ENCODE data around the gene FGF3.

The FGF3 gene

GRCh38 chr11:69843529-69843921 is 24.3 kb upstream of the FGF3 start:
- no peak for DNase-seq

GRCh38 chr11:69842746-69843528 is 23.7 kb upstream of the FGF3 start:
- DNase-seq, result no peak

DNA sequence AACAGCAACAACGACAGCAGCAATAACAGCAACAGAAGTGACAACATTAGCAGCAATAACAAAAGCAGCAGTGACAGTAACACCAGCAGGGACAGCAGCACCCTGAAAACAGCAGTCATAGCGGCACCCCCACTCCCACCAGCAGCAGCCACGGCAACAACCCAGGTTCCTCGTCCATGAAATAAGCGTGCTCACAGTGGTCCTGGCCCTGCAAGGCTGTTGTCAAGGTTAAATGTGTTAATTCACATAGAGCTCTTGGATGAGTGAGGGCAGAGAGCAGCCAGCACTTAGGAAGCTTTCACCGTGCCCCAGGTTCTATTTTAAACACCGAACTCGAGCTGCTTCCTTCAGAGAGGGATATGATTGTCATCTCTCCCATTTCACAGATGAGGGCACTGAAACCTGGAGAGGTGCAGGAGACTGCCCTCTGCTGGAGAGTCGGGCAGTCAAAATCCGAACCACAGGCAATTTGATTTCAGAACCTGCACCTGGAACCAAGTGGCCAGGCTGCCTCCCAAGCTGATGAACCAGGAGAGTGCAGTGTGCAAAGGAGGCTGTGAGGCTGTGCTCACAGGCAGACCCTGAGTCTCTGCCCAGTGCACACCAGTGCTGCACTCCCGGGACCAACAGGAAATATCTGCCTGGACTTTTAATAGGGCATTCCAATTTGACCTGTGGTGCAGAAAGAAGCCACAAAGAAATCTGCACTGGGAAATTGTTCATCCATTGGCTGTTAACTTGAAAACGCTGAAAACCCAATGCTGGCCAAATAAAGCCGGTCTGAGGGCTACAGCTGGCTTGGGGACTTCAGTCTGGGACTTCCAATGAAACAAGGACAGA is 22.9 kb upstream of the FGF3 start:
- DNase-seq, result no peak

DNA sequence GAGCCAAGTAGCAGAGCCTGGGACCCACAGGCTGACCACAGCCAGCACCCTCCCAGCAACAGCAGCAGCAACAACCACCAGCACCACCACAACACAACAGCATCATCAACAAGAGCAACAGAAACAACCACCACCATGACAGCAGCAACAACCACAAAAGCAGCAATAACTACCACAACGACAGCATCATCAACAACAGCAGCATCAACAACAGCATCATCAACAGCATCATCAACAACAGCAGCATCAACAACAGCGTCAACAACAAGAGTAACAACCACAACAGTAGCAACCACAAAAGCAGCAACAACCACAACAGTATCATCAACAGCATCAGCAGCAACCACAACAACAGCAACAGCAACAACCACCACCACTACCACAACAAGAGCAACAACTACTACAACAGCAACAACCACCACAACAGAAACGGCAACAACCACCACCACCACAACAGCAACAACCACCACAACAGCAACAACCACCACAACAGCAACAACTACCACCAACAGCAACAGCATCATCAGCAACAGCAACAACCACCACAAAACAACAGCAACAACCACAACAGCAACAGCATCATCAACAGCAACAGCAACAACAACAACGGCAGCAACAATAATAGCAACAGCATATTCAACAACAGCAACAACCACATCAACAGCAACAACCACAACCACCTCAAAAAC is 22.1 kb upstream of the FGF3 start:
- no peak for DNase-seq

- no peak for DNase-seq
These were observed 21.4 kb upstream of the FGF3 start for GRCh38 chr11:69840371-69841169.

DNA sequence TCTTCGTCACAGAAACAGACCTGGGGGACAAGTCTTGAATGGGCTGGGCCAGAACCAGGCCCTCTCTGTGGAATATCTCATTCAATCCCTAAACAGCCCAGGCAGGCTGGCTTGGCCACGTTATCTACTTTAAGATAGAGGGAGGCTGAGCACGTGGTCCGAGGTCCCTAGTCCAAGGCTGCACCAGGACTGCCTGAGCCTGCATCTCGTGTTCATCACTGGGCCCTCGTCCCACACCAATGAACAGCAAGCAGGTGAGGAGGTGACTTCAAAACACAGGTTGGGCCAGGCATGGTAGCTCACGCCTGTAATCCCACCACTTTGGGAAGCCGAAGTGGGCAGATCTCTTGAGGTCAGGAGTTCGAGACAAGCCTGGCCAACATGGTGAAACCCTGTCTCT is 20.3 kb upstream of the FGF3 start:
- no peak for DNase-seq

GRCh38 chr11:69837791-69838190 is 18.6 kb upstream of the FGF3 start:
- DNase-seq, result no peak

GRCh38 chr11:69836401-69836800 is 17.2 kb upstream of the FGF3 start:
- no peak for DNase-seq

- DNase-seq, result no peak
These were observed 15.9 kb upstream of the FGF3 start for GRCh38 chr11:69834811-69835800.

- DNase-seq, result no peak
These were observed 15.0 kb upstream of the FGF3 start for GRCh38 chr11:69834251-69834650.

GRCh38 chr11:69832561-69833413 is 13.6 kb upstream of the FGF3 start:
- no peak for DNase-seq

- no peak for DNase-seq
These were observed 12.8 kb upstream of the FGF3 start for GRCh38 chr11:69831985-69832384.

DNA sequence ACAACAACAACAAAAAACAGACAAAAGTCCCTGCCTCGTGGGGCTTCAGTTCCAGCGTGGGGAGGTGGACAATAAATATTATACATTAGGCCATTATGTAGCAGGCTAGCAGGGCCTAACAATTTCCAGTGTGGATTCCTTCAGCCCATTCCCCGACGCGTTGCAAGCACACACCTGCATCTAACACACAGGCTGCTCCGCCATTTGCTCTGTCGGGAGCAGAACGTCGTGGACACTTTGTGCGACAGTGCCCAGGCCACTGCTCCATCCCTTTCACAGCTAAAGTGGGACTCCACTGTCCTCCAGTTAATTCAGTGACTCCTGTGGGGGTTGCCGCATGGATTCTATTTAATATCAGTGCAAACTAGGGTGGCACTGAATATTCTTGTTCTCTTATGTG is 10.9 kb upstream of the FGF3 start:
- no peak for DNase-seq

DNA sequence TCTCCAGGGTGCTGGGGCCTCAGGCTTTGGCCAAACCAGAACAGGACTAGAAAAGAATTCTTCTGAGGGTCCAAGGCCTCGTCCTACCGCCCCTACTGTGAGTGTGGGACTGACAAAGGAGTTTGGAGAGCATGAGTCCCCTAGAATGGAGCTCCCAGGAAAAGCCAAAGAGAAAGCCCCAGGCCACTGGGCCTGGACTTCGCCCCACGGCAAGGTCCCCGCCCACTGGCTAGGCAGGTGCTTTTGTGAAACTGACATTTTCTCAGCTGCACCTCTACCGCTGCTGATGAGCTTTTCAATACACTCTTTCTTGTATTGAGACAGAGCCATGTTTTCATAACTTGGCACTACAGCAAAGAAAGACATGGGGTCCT is 9.7 kb upstream of the FGF3 start:
- DNase-seq, result no peak

DNA sequence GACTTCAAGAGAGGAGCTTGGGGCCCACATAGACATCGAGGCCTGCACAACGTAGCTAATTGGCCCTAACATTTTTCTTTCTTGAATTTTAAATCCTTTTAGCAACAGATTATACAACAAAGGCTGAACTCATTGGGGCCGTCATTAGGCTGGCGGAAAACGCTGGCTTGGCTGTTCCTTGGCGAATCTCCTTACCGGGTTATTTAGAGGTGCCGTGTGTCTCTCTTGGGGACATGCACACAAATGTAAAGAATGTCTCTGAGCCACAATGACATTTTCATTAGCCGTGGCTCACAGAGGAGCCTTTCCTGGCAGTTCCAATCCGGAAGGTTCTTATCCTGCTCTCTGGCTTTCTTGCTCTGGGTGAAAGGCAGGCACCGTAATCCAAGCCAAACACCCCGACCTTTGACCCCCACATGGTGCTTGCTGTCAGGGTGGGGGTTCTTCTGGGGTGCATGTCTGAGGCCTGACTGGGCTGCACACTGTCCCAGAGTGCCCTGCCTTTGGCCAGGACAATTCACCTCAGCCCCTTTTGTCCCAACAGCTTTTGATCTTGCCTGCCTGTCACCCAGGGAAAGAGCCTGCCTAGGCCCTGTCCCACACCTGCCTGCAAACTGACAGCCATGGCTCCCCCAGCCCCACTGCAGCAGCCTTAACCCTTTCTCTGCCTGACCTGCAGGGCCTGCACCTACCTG is 9.2 kb upstream of the FGF3 start:
- DNase-seq, result no peak

DNA sequence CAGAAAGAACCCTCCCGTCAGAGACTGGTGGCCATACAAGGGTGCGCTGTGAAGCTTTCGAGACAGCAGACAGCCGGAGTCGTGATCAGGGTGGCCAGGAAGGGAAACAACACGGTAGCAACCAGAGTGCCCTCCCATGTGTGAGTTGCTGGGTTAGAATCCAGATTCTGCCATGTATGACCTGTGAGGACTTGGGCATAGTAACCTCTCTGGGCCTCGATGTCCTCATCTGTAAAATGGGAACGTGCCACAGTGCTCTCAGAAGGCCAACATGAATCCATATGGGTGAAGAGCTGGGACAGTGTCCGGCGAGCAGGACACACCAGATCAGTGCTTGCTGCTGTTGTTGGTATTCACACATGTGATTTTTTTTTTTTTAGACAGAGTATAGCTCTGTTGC is 7.6 kb upstream of the FGF3 start:
- no peak for DNase-seq

GRCh38 chr11:69825941-69826340 is 6.7 kb upstream of the FGF3 start:
- no peak for DNase-seq

DNA sequence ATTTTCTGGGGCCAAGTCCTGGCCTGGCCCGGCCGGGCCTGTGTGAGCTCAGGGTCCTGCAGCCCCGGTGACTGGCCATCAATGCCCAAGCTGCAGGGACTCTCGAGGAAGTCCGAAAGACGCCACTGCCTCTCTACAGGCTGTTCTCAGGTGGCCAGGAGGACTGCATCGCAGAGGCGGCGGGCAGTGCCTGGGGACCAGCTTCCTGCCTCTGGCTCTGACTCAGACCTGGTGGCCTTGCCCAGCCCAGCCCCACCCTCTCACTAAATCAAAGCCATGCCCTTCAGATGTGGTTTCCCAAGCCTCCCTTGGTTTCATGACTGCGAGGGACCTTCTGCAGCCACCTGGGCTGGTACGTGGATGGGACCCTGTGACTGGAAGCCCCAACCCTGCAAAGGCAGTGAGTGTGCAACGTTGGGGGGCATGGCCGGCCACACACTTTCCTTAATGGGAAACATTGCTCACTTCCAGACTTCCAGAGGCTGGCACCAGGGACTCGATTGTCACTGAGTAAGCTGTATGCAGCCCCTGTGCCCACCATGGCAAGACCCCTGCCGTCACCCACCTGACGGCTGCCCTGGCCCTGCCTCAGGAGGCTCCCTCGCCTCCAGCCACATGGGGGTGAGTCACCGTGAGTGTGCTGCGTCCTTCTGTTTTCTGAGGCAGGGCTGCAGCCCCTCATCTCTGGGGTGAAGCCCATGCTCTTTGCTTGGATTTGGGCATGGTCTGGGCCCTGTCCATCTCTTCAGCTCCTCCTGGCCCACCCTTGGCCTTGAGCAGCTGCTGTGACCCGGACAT is 6.0 kb upstream of the FGF3 start:
- no peak for DNase-seq

Data from fibroblast of skin of back (primary cell).